ENCODE data around the gene ADAMTS8. TPM values are rescaled to one million over a fixed set of nuclear protein-coding genes. Genes with fewer than 3 reads are reported as not detected.

ADAMTS8 gene
- total RNA-seq, 1 donor = not detected

DNA sequence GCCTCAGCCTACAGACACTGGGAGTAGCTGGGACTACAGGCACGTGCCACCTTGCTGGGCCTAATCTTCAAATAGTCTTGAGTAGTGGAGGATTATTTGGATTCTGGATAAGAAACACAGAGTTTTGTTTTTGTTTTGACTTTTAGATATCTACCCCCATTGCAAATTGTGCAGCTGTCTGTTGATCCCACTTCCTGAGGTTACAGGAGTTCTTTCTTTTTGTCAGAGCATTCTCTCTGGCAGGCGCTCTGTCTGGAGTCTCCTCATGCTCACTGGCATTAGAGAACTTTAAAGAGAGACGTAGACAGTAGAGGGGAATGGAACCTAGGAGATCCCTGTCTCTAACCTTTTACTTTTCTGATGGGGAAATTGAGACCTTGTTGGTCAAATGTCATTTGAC is 7.8 kb upstream of the ADAMTS8 start:
- DNase-seq (ENCODE audit: insufficient read length, low spot score, missing footprints) = no peak
- no peak overlapping the region for H2AFZ ChIP-seq (ENCODE audit: low read length)

DNA sequence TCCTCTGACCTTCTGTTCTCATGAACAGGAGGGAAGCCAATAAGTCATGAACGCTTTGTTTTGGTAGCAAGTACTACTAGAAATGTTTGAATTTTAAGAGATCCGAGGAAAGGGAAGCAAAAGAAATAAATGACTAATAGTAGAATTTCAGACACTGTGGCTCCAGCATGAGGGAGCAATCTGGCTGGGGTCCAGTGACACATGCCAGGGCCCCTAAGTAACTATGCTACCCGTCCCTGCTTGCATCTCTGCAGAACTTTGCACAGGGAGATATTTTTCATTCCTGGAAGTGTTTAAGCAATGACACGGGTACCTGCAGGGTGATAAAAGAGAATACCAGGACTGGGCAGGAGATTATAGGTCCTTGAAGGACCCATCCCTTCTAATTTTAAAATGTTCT is 7.3 kb upstream of the ADAMTS8 start:
- no peaks in the 10 kb centered on the region for H3K36me3 ChIP-seq (ENCODE audit: insufficient read depth, low read length)
- H3K27ac ChIP-seq (ENCODE audit: low read depth, low read length) = peak overlapping the region; percentile 94
- no peak overlapping the region for H2AFZ ChIP-seq (ENCODE audit: low read length)
- no peaks in the 10 kb centered on the region for H4K20me1 ChIP-seq (ENCODE audit: insufficient read depth, low read length)
- no peak overlapping the region for H3K4me3 ChIP-seq (ENCODE audit: insufficient read depth, low read length)
- no peaks in the 10 kb centered on the region for H3K79me2 ChIP-seq (ENCODE audit: insufficient read depth, low read length)
- no peaks in the 10 kb centered on the region for H3K9me3 ChIP-seq (ENCODE audit: low read depth, low read length)
- DNase-seq (ENCODE audit: insufficient read length, low spot score, missing footprints) = peak; percentile 45
- peak overlapping the region; percentile 100 for H3K4me2 ChIP-seq (ENCODE audit: insufficient read depth, low read length)
- H3K4me1 ChIP-seq (ENCODE audit: insufficient read depth, low read length) = peaks cover 20% of the 10 kb centered on the region
- TF ChIP-seq, protein P1, sequence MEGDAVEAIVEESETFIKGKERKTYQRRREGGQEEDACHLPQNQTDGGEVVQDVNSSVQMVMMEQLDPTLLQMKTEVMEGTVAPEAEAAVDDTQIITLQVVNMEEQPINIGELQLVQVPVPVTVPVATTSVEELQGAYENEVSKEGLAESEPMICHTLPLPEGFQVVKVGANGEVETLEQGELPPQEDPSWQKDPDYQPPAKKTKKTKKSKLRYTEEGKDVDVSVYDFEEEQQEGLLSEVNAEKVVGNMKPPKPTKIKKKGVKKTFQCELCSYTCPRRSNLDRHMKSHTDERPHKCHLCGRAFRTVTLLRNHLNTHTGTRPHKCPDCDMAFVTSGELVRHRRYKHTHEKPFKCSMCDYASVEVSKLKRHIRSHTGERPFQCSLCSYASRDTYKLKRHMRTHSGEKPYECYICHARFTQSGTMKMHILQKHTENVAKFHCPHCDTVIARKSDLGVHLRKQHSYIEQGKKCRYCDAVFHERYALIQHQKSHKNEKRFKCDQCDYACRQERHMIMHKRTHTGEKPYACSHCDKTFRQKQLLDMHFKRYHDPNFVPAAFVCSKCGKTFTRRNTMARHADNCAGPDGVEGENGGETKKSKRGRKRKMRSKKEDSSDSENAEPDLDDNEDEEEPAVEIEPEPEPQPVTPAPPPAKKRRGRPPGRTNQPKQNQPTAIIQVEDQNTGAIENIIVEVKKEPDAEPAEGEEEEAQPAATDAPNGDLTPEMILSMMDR (IDR thresholded peaks at IDR 0.05; ENCODE audit: extremely low read depth, low read depth, low read length) = no peak
- H3K27me3 ChIP-seq (ENCODE audit: insufficient read depth, low read length) = peaks cover under 1% of the 10 kb centered on the region

More for the DNA sequence above, 7.8 kb upstream of the ADAMTS8 start:
- no peaks in the 10 kb centered on the region for H4K20me1 ChIP-seq (ENCODE audit: insufficient read depth, low read length)
- H3K4me1 ChIP-seq (ENCODE audit: insufficient read depth, low read length) = peaks cover 20% of the 10 kb centered on the region
- H3K79me2 ChIP-seq (ENCODE audit: insufficient read depth, low read length) = no peaks in the 10 kb centered on the region
- no peak overlapping the region for H3K4me3 ChIP-seq (ENCODE audit: insufficient read depth, low read length)
- TF ChIP-seq, protein P1 (IDR thresholded peaks at IDR 0.05; ENCODE audit: extremely low read depth, low read depth, low read length) = no peak
- no peak overlapping the region for H3K27ac ChIP-seq (ENCODE audit: low read depth, low read length)
- H3K36me3 ChIP-seq (ENCODE audit: insufficient read depth, low read length) = no peaks in the 10 kb centered on the region
- no peaks in the 10 kb centered on the region for H3K27me3 ChIP-seq (ENCODE audit: insufficient read depth, low read length)
- no peak overlapping the region for H3K4me2 ChIP-seq (ENCODE audit: insufficient read depth, low read length)
- H3K9me3 ChIP-seq (ENCODE audit: low read depth, low read length) = no peaks in the 10 kb centered on the region

- peak overlapping the region; percentile 99 for H2AFZ ChIP-seq (ENCODE audit: low read length)
- peak overlapping the region; percentile 94 for H3K27ac ChIP-seq (ENCODE audit: low read depth, low read length)
- peak; percentile 86 for DNase-seq (ENCODE audit: insufficient read length, low spot score, missing footprints)
- peaks cover 20% of the 10 kb centered on the region for H3K4me1 ChIP-seq (ENCODE audit: insufficient read depth, low read length)
- no peaks in the 10 kb centered on the region for H3K9me3 ChIP-seq (ENCODE audit: low read depth, low read length)
- peak overlapping the region; percentile 77 for H3K4me3 ChIP-seq (ENCODE audit: insufficient read depth, low read length)
- peak overlapping the region; percentile 100 for H3K4me2 ChIP-seq (ENCODE audit: insufficient read depth, low read length)
- no peaks in the 10 kb centered on the region for H3K79me2 ChIP-seq (ENCODE audit: insufficient read depth, low read length)
- no peaks in the 10 kb centered on the region for H4K20me1 ChIP-seq (ENCODE audit: insufficient read depth, low read length)
- peaks cover 10% of the 10 kb centered on the region for H3K27me3 ChIP-seq (ENCODE audit: insufficient read depth, low read length)
- H3K36me3 ChIP-seq (ENCODE audit: insufficient read depth, low read length) = no peaks in the 10 kb centered on the region
- TF ChIP-seq, protein P1 (IDR thresholded peaks at IDR 0.05; ENCODE audit: extremely low read depth, low read depth, low read length) = peak; percentile 85
These were observed 6.3 kb upstream of the ADAMTS8 start for GRCh38 chr11:130434521-130435223.

GRCh38 chr11:130433357-130433756 is 4.9 kb upstream of the ADAMTS8 start:
- Histone ChIP-seq H3K4me2 (ENCODE audit: insufficient read depth, low read length) (no peak overlapping the region), H3K4me1 (ENCODE audit: insufficient read depth, low read length) (peaks cover 25% of the 10 kb centered on the region), H3K4me3 (ENCODE audit: insufficient read depth, low read length) (no peak overlapping the region), H3K36me3 (ENCODE audit: insufficient read depth, low read length) (no peaks in the 10 kb centered on the region), H4K20me1 (ENCODE audit: insufficient read depth, low read length) (peaks cover 6% of the 10 kb centered on the region), H3K27ac (ENCODE audit: low read depth, low read length) (no peak overlapping the region), H2AFZ (ENCODE audit: low read length) (no peak overlapping the region), H3K27me3 (ENCODE audit: insufficient read depth, low read length) (peaks cover 23% of the 10 kb centered on the region), H3K9me3 (ENCODE audit: low read depth, low read length) (no peaks in the 10 kb centered on the region), H3K79me2 (ENCODE audit: insufficient read depth, low read length) (no peaks in the 10 kb centered on the region)
- no peak for DNase-seq (ENCODE audit: insufficient read length, low spot score, missing footprints)
- TF ChIP-seq, protein P1 (IDR thresholded peaks at IDR 0.05; ENCODE audit: extremely low read depth, low read depth, low read length) = no peak

All from osteoblast (primary cell).